Nephron (organoid): ENCODE results near the gene GBX2.

Source experiments
- H3K27ac Mint-ChIP-seq, 3 experiments: 2 replicates each; pipeline ENCODE4 v1.8.0; 2020; ENCODE audit warnings: mixed read lengths in 3 of 3, mild to moderate bottlenecking in 2 of 3, moderate library complexity in 1 of 3
- H3K27me3 Mint-ChIP-seq: 2 replicates; pipeline ENCODE4 v1.8.0; 2021; ENCODE audit warnings: low read depth, mild to moderate bottlenecking, moderate library complexity, mixed read lengths
- H3K36me3 Mint-ChIP-seq: 2 replicates; pipeline ENCODE4 v1.8.0; 2020; ENCODE audit warnings: low read depth, mixed read lengths
- H3K4me1 Mint-ChIP-seq: 2 replicates; pipeline ENCODE4 v1.8.0; 2020; ENCODE audit warnings: mixed read lengths
- H3K4me3 Mint-ChIP-seq, 3 experiments: 2 replicates each; pipeline ENCODE4 v1.8.0; 2020; ENCODE audit warnings: mild to moderate bottlenecking in 3 of 3, mixed read lengths in 3 of 3, moderate library complexity in 2 of 3
- H3K9me3 Mint-ChIP-seq: 2 replicates; pipeline ENCODE4 v1.8.0; 2020; ENCODE audit warnings: mixed read lengths
- CTCF ChIP-seq, 3 experiments: fragments of 200-600 bp; sonication (generic); IDR thresholded peaks; one replicate each; pipeline ENCODE4 v1.5.0; 2021; ENCODE audit warnings: antibody characterized with exemption in 3 of 3; ENCODE audit not compliant: unreplicated experiment in 3 of 3

Gene GBX2

GRCh38 chr2:236173036-236173728, 5.0 kb upstream of the GBX2 start:
- no peak overlapping the region for H3K27ac Mint-ChIP-seq
- TF ChIP-seq CTCF (IDR thresholded peaks at IDR 0.05; ENCODE audit: unreplicated experiment in 3 of 3), result no peak
- no peaks in the 10 kb centered on the region for H3K36me3 Mint-ChIP-seq
- no peak overlapping the region for H3K4me3 Mint-ChIP-seq
- peaks cover 96% of the 10 kb centered on the region for H3K27me3 Mint-ChIP-seq
- peaks cover 29% of the 10 kb centered on the region for H3K4me1 Mint-ChIP-seq
- no peaks in the 10 kb centered on the region for H3K9me3 Mint-ChIP-seq

- Mint-ChIP-seq H3K4me1 (peaks cover 29% of the 10 kb centered on the region), H3K27me3 (peaks cover 95% of the 10 kb centered on the region)
These were observed 4.3 kb upstream of the GBX2 start for GRCh38 chr2:236172255-236173035.

GRCh38 chr2:236171680-236172254, 3.6 kb upstream of the GBX2 start:
- Mint-ChIP-seq H3K4me3 (peak overlapping the region in 2 of 3 experiments; percentile 4 to 54), H3K9me3 (no peaks in the 10 kb centered on the region), H3K36me3 (no peaks in the 10 kb centered on the region), H3K27ac (no peak overlapping the region), H3K4me1 (peaks cover 31% of the 10 kb centered on the region), H3K27me3 (peaks cover 96% of the 10 kb centered on the region)
- TF ChIP-seq CTCF (IDR thresholded peaks at IDR 0.05; ENCODE audit: unreplicated experiment in 3 of 3), result no peak

More at GRCh38 chr2:236172255-236173035, 4.3 kb upstream of the GBX2 start:
- no peak for TF ChIP-seq CTCF (IDR thresholded peaks at IDR 0.05; ENCODE audit: unreplicated experiment in 3 of 3)
- peak overlapping the region in 1 of 3 experiments; percentile 54 for H3K4me3 Mint-ChIP-seq
- no peaks in the 10 kb centered on the region for H3K9me3 Mint-ChIP-seq
- H3K27ac Mint-ChIP-seq, result no peak overlapping the region
- H3K36me3 Mint-ChIP-seq, result no peaks in the 10 kb centered on the region

GRCh38 chr2:236171181-236171679, 3.0 kb upstream of the GBX2 start:
- Mint-ChIP-seq H3K27ac (no peak overlapping the region), H3K9me3 (no peaks in the 10 kb centered on the region), H3K36me3 (no peaks in the 10 kb centered on the region), H3K4me1 (peaks cover 37% of the 10 kb centered on the region), H3K4me3 (peak overlapping the region in 2 of 3 experiments; percentile 12 to 17), H3K27me3 (peaks cover 96% of the 10 kb centered on the region)
- TF ChIP-seq CTCF (IDR thresholded peaks at IDR 0.05; ENCODE audit: unreplicated experiment in 3 of 3), result no peak

- Mint-ChIP-seq H3K9me3 (no peaks in the 10 kb centered on the region), H3K27ac (no peak overlapping the region), H3K4me3 (peak overlapping the region; percentile 17 to 68 (median 55)), H3K4me1 (peaks cover 40% of the 10 kb centered on the region), H3K27me3 (peaks cover 96% of the 10 kb centered on the region), H3K36me3 (no peaks in the 10 kb centered on the region)
- no peak for TF ChIP-seq CTCF (IDR thresholded peaks at IDR 0.05; ENCODE audit: unreplicated experiment in 3 of 3)
These were observed 2.5 kb upstream of the GBX2 start for GRCh38 chr2:236170590-236171165.
